Sciatic nerve (tissue), 2 donors: ENCODE measurements around the gene DNM2. TPM values are rescaled to one million over a fixed set of nuclear protein-coding genes. Genes with fewer than 3 reads are reported as not detected.
"Not testable (repeated sequence)": the region's sequence is repeated elsewhere in the genome, so short reads cannot be mapped to it uniquely, and the experiment has no call there.

Experiments used
- ATAC-seq: fragments of 200-7000 bp; cut with Tn5 transposase; one replicate; pipeline ENCODE4 v1.9.1; 2020; ENCODE audit warnings: mild to moderate bottlenecking, moderate library complexity
- DNase-seq: peaks from one replicate; pipeline ENCODE4 v3.0.0-alpha.2; 2020; ENCODE audit warnings: low spot score
- intact Hi-C: fragments of 100-400 bp; cut with DNase I; formaldehyde crosslinking; loops from one replicate; pipeline ENCODE4 v1.14.2; 2022
- total RNA-seq: library from RNA; stranded (reverse); fragmentation: NEBNext Ultra II Directional; extraction: Animal tissue kit (Norgen Biotek cat#: 25700); gene quantifications from one replicate; pipeline ENCODE4 v1.2.1, GENCODE V29; 2021
- donor health status: DM: no; HTN: no; CAD: no.
- donor health status: DM: no; HTN: no; CAD: no.

The DNM2 gene
- total RNA-seq, 1 donor from 2014 or later, result 136 TPM

GRCh38 chr19:10748195-10748926, 30.5 kb downstream of the DNM2 start:
- ATAC-seq, result no peak
- intact Hi-C loops, result no loop called here
- DNase-seq, result no peak

DNA sequence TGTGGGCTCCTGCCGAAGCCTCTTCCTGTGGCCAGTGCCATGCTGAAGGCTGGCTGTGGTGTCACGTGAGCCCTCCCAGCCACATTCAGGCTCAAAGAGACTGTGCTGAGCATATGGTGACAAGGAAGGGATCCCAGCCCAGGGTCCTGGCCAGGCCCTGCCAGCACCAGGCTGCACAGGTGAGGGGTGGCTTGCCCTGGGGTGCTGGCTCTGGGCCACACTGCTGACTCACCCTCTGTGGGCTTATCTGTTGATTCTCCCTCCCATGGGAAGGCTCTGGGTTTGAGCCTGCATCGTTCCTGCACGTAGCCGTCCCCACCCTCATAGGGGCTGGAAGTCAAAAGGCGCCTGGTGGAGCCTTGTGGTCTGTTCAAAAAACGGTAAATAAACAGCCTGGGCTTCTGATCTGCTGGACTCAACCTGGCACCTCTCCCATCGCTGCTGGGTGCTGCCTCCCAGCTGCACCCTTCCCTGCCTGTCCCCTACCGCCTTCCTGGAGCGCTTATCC, 31.1 kb downstream of the DNM2 start:
- intact Hi-C loops, result no loop called here
- DNase-seq (no peak), ATAC-seq (peak; percentile 51)

DNA sequence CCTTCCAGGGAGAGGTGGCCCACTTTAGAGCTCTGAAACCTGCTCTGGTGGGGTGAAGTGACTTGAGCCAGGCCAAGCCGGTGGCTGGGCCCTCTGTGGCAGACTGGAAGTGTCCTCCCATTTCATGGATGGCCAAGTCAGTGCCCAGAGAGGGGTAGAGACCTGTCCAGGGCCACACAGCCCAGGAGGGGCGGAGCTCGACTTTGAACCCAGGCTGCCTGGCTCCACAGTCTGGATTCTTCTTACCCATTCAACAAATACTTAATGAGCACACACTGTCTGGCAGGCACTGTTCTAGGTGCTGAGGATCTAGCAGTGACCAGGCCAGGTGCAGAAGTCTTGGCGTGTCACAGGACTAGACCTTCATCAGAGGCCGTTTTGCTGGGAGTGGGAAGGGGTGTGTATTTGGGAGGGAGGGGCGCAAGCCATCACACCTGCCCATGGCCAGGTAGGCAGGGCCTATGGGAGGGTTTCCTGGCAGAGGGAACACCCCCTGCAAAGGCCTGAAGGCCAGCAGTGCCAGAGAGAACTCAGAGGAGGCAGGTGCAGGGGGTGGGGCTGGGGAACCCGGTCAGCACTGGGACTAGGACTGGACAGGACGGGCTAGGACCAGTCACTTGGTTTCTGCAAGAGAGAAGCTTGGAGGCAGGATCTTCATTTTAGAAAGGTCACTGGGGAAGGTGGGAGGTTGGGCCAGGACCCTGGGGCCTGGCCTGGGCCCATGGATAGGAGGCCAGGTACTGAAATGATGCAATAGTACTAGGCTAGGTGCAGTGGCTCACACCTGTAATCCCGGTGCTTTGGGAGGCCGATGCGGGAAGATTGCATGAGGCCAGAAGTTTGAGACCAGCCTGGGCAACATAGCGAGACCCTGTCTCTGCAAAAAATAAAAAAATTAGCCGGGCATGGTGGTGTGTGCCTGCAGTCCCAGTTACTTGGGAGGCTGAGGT, 31.8 kb downstream of the DNM2 start:
- intact Hi-C loops, result no loop called here
- no peak for ATAC-seq

GRCh38 chr19:10751109-10751953, 33.5 kb downstream of the DNM2 start:
- intact Hi-C loops, result no loop called here
- DNase-seq, result no peak
- ATAC-seq, result peak; percentile 23

More for the DNA sequence above, 31.8 kb downstream of the DNM2 start:
- DNase-seq, result no peak

- intact Hi-C loops, result no loop called here
- DNase-seq (no peak), ATAC-seq (no peak)
Observed at GRCh38 chr19:10752237-10752912, 34.5 kb downstream of the DNM2 start.

DNA sequence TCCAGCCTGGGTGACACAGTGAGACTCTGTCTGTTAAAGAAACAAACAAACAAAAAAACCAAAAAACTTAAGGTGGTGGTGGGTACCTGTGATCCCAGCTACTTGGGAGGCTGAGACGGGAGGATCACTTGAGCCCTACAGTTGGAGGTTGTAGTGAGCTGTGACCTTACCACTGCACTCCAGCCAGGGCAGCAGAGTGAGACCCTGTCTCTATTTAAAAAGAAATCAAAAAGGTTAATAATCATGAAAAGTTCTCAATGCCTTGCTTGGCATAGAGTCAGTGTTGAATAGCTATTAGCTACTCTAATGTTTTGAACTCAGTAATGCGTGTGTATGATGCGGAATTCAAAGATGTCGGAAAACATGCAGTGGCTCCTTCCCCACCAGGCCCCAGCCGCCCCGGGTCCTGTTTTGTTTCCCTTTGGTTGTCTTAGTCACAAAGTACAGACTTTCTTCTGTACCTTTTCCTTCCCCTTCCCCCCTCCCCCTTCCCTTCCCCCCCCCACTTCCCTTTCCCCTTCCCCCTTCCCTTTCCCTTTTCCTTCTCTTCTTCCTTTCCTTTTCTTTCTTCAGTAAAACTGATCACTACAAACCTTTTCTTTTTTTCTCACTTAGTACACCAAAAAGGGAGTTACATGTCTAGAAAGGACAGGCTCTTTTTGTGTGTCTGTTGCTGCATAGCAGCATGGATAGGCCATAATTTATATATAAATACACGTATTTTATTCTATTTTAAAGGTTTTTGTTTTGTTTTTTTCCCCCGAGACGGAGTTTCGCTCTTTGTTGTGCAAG, 35.2 kb downstream of the DNM2 start:
- ATAC-seq, result no peak
- DNase-seq, result no peak
- intact Hi-C loops, result no loop called here

- no peak for DNase-seq
- ATAC-seq, result no peak
- intact Hi-C loops, result no loop called here
Observed at GRCh38 chr19:10756371-10756770, 38.5 kb downstream of the DNM2 start.

GRCh38 chr19:10756791-10757190, 38.9 kb downstream of the DNM2 start:
- DNase-seq (no peak), ATAC-seq (no peak)
- intact Hi-C loops, result no loop called here

DNA sequence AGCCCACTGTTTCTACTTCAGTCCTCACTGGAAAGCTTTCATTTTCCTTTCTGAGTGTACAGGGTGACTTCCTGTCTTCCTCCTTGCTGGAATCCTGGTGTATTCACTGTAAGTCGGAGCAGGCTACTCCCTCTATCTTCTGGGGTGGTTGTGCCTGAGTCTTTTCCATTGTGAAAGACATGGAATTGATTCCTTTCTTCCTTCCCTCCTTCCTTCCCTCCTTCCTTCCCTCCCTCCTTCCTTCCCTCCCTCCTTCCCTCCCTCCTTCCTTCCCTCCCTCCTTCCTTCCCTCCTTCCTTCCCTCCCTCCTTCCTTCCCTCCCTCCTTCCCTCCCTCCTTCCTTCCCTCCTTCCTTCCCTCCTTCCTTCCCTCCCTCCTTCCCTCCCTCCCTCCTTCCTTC, 40.2 kb downstream of the DNM2 start:
- intact Hi-C loops, ATAC-seq, DNase-seq: not testable (repeated sequence)

DNA sequence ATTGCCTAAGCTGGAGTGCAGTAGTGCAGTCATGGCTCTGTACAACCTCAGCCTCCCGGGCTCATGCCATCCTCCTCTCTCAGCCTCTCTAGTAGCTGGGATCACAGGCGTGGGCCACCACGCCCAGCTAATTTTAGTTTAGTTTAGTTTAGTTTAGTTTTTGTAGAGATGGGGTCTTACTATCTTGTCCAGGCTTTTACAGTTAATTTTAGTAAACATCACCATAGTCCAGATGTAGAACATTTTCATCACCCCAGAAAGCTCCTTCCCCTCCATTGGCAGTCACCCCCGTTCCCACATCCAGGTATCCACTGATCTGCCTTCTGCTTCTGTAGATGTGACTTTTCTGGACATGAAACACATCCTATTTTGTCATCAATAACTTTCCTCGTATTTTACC, 41.1 kb downstream of the DNM2 start:
- no peak for DNase-seq
- intact Hi-C loops, result no loop called here
- ATAC-seq, result no peak

GRCh38 chr19:10760273-10760944, 42.5 kb downstream of the DNM2 start:
- intact Hi-C loops, result no loop called here
- ATAC-seq, result no peak
- DNase-seq, result no peak

DNA sequence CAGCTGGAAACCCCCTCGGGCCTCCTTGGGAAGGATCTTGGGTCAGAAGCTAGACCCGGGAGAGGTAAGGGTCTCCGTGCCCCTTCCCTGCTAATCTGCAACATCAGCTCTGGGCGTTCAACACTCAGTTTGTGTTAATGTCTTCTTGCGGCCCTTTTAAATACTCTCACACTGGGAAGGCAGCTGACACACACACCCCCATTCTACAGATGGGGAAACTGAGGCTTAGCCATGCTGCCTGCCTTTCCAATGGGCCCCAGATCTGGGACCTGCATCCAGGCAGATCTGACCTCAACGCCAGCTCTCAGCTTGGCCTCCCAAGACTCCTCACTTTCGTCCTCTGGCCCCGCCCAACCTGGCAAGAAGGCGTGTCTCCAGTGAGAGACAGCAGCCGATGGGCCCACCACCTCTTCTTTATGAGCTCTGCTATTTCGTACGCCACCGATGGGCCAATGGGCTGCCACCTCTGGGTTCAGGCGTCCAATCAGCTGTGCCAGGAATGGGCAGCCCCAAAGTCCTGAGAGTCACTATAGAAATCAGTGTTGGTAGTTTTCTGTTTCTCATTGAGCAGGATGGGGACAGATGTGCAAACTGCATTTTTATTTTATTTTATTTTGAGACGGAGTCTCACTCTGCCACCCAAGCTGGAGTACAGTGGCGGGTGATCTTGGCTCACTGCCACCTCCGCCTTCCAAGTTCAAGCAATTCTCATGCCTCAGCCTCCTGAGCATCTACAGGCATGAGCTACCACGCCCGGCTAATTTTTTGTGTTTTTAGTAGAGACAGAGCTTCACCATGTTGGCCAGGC, 43.8 kb downstream of the DNM2 start:
- no peak for ATAC-seq
- DNase-seq, result no peak
- intact Hi-C loops, result no loop called here

DNA sequence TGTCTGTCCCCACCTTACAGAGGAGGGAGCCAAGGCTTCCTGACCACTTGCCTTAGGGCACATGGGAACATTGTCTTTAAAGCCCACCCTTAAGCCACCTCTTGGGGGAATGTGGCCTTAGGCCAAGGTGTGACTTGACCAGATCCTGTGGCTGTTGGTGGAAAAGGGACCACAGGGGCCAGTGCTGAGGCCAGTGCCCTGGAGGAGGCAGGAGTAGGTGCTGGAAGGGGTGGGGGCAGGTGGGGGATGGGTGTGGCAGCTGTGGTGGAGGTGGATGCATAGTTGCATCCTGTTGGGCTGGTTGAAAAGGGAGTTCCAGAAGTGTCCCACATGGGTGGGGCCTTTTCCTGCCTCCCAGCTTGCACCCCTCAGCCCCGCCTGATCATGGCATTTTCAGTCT, 44.8 kb downstream of the DNM2 start:
- no peak for DNase-seq
- no peak for ATAC-seq
- intact Hi-C loops, result no loop called here

DNA sequence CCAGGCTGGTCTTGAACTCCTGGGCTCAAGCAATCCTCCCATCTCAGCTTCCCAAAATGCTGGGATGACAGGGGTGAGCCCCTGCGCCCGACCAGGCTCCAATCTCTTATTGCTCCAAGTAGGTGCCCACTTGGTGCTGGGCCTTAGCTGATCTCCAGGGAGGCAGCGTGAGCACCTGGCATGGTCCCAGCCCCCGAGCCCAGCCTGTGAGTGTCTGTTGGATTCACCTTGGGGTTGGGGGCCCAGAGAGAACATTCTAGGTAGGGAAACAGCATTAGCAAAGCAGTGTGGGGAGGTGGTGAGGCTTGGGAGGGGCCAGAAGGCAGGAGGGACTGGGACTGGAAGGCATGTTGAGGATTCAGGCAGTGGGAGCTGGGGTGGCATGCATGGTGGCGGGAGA, 45.5 kb downstream of the DNM2 start:
- DNase-seq, result no peak
- intact Hi-C loops, result no loop called here

DNA sequence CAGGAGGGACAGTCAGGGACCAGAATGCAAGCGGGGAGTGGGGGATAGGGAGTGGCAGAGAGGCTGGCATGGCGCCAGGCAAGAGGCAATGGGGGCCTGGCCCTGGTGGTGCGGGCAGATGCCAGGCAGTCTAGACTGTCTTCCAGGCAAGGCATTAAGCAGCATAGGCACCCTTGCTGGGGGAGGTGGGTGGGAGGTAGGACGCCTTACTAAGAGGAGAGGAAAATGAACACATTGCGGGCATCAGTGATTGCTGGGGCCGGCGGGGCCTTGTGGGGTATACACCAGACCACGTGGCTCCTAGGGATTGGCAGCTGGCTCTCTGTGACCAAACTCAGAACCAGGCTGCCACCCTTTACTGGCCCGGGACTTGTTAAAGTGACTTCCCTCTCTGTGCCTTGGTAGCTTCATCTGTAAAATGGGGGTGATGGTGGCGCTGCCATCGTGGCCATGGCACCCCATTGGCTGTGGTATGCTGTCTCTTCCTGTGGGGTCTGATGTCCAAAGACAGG, 46.0 kb downstream of the DNM2 start:
- DNase-seq (no peak), ATAC-seq (no peak)
- intact Hi-C loops, result no loop called here

More for the DNA sequence above, 45.5 kb downstream of the DNM2 start:
- no peak for ATAC-seq

DNA sequence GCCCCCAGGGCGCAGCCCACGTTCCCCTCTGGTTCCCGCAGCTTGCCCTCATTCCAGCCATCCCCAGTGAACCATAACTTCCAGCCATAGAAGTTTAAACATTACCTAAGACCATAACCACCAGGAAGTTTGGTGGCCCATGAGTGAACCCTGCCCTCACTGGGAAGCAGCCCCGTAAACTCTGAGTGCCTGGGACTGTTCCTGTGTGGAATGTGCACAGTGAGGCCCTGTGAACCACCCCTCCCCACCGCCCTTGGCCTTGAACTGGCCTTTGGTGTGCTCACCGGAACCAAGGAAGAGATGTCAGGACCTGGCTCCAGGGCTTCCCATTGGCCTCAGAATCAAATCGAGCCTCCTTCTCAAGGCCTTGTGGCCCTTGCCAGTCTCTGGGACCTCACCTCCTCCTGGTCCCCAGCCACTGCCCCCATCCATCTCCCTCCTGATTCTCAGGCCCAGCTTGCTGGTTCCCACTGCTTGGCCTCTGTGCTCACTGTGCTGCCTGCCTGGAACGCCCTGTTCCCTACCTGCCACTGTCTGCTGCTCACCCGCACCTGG, 46.5 kb downstream of the DNM2 start:
- ATAC-seq, result no peak
- intact Hi-C loops, result no loop called here
- DNase-seq, result no peak
